AG04450 (cell line): Measurements from ENCODE around the gene IGF2R. TPM values are rescaled to one million over a fixed set of nuclear protein-coding genes. Genes with fewer than 3 reads are reported as not detected.

ENCODE experiments used
- CTCF ChIA-PET: fragments of 300-600, 350-600 bp; formaldehyde crosslinking; extraction: SDS; loops from one replicate; lab custom pipeline; 2022; ENCODE audit warnings: antibody characterized with exemption, inconsistent platforms; lab: Charles Lee
- POLR2A ChIA-PET: fragments of 350-600 bp; formaldehyde crosslinking; extraction: SDS; loops from one replicate; lab custom pipeline; 2021; ENCODE audit warnings: antibody characterized with exemption, inconsistent platforms; lab: Yijun Ruan, JAX
- DNase-seq: peaks from one replicate; pipeline ENCODE4 v3.0.0-alpha.2; 2011; ENCODE audit warnings: low read depth, low spot score
- H3K27ac ChIP-seq: one replicate; pipeline ENCODE4 v1.5.1; 2012; ENCODE audit warnings: low read depth, low read length, control low read depth
- H3K27me3 ChIP-seq: one replicate; pipeline ENCODE4 v1.6.0; 2012; ENCODE audit warnings: low read length; ENCODE audit not compliant: control insufficient read depth, insufficient read depth
- H3K4me3 ChIP-seq: 2 replicates; pipeline ENCODE4 v1.5.1; 2011; ENCODE audit warnings: mild to moderate bottlenecking, low read depth, low read length, control low read depth
- H3K9me3 ChIP-seq: 2 replicates; pipeline ENCODE4 v1.5.1; 2012; ENCODE audit warnings: low read length; ENCODE audit not compliant: control insufficient read depth, insufficient read depth
- CTCF ChIP-seq: IDR thresholded peaks from 2 replicates; pipeline ENCODE4 v1.5.1; 2011; ENCODE audit warnings: low read depth, low read length, control low read depth, inconsistent platforms
- polyA plus RNA-seq: library from polyadenylated mRNA; depleted of rRNA; stranded (reverse); fragments of >200 nt; gene quantifications from 2 replicates; pipeline ENCODE4 v1.2.3, GENCODE V29; 2011

The IGF2R gene
- polyA plus RNA-seq, 1 experiment: 40.9 TPM

- no peak for DNase-seq
- POLR2A ChIA-PET: interaction anchor here (1.1 to 1.6 kb wide), 2 partner anchors 17 to 54 kb away, joined by 3 to 4 read pairs; no protein-coding TSS in a partner anchor
- Histone ChIP-seq H3K27ac (no peak overlapping the region), H3K9me3 (no peaks in the 10 kb centered on the region), H3K27me3 (peaks cover 2% of the 10 kb centered on the region), H3K4me3 (no peak overlapping the region)
- TF ChIP-seq CTCF: no peak
- CTCF ChIA-PET: interaction anchor here (1.1 to 2.0 kb wide), 4 partner anchors 9 to 89 kb away, joined by 4 to 6 read pairs (median 6); no protein-coding TSS in a partner anchor
These were observed 16.4 kb upstream of the IGF2R start for GRCh38 chr6:159952289-159953005.

GRCh38 chr6:159953091-159953601 lies 15.7 kb upstream of the IGF2R start:
- CTCF ChIA-PET: interaction anchor here (0.6 to 2.0 kb wide), 6 partner anchors 9 to 136 kb away, joined by 3 to 6 read pairs (median 4); no protein-coding TSS in a partner anchor
- Histone ChIP-seq H3K27ac (peak overlapping the region; percentile 24), H3K27me3 (peaks cover 2% of the 10 kb centered on the region)

GRCh38 chr6:159955945-159956361 lies 12.9 kb upstream of the IGF2R start:
- no peaks in the 10 kb centered on the region for H3K9me3 ChIP-seq
- DNase-seq: no peak
- CTCF ChIA-PET: interaction anchor here (0.7 kb wide), 1 partner anchor 132 kb away, joined by 3 read pairs; no protein-coding TSS in a partner anchor
- no peak overlapping the region for H3K27ac ChIP-seq
- POLR2A ChIA-PET: no interaction called here
- H3K27me3 ChIP-seq: no peaks in the 10 kb centered on the region
- TF ChIP-seq CTCF: no peak
- H3K4me3 ChIP-seq: no peak overlapping the region

More at GRCh38 chr6:159953091-159953601, 15.7 kb upstream of the IGF2R start:
- Histone ChIP-seq H3K9me3 (no peaks in the 10 kb centered on the region), H3K4me3 (no peak overlapping the region)
- POLR2A ChIA-PET: interaction anchor here (0.6 to 1.6 kb wide), 4 partner anchors 17 to 88 kb away, joined by 3 to 4 read pairs (median 4); no protein-coding TSS in a partner anchor
- no peak for DNase-seq
- TF ChIP-seq CTCF: no peak

GRCh38 chr6:159957071-159957673 lies 11.7 kb upstream of the IGF2R start:
- H3K27me3 ChIP-seq: no peaks in the 10 kb centered on the region
- TF ChIP-seq CTCF: no peak
- H3K9me3 ChIP-seq: no peaks in the 10 kb centered on the region
- CTCF ChIA-PET: interaction anchor here (0.5 kb wide), 1 partner anchor 1880 kb away, joined by 7 read pairs; no protein-coding TSS in a partner anchor
- DNase-seq: no peak
- no peak overlapping the region for H3K4me3 ChIP-seq
- POLR2A ChIA-PET: no interaction called here
- H3K27ac ChIP-seq: no peak overlapping the region
